Measurements from ENCODE around the gene P4HA2. TPM values are rescaled to one million over a fixed set of nuclear protein-coding genes. Genes with fewer than 3 reads are reported as not detected.

P4HA2 gene
- total and polyA plus RNA-seq, 10 donors: 2.7 to 38.1 (median 12.9) TPM

DNA sequence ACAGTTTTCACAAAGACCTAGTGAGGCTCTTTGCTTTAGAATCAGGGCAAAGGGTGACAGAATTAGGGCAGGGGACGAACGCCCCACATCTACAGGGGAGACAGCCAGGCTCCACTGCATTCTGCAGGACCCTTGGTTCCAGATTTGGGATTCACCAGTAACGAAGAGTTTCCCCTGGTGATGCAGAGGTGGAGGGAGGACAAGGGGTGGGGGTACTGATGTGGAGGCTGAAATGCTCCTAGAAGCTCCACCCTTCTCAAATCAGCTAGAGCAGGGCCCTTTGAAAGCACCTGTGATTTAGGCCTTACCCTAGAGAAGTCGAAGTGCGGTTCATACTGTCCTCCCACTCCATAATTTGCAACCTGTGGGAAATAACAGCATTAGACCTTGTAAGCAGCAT is 29.1 kb downstream of the P4HA2 start:
- Histone ChIP-seq H3K27me3 (replicated peaks in 1 of 7) (no peaks in the 10 kb centered on the region), H3K4me3 (no peak overlapping the region), H3K4me1 (no peaks in the 10 kb centered on the region), H3K36me3 (peaks cover 0 to 57% (median 0%) of the 10 kb centered on the region in 6 donors), H3K27ac (no peak overlapping the region), H3K9me3 (no peaks in the 10 kb centered on the region)
- WGBS, 5 donors: 83 to 97% (median 94%) methylated on average over 5 of the region's 5 CpGs
- intact Hi-C loops (cut with DNase I; ENCODE audit: low total_unique reads): no loop called here
- DNase-seq: no peak
- TF ChIP-seq POLR2A (IDR thresholded peaks at IDR 0.05) (no peak), POLR2AphosphoS5 (IDR thresholded peaks at IDR 0.05) (no peak)
- TF ChIP-seq, protein P1, sequence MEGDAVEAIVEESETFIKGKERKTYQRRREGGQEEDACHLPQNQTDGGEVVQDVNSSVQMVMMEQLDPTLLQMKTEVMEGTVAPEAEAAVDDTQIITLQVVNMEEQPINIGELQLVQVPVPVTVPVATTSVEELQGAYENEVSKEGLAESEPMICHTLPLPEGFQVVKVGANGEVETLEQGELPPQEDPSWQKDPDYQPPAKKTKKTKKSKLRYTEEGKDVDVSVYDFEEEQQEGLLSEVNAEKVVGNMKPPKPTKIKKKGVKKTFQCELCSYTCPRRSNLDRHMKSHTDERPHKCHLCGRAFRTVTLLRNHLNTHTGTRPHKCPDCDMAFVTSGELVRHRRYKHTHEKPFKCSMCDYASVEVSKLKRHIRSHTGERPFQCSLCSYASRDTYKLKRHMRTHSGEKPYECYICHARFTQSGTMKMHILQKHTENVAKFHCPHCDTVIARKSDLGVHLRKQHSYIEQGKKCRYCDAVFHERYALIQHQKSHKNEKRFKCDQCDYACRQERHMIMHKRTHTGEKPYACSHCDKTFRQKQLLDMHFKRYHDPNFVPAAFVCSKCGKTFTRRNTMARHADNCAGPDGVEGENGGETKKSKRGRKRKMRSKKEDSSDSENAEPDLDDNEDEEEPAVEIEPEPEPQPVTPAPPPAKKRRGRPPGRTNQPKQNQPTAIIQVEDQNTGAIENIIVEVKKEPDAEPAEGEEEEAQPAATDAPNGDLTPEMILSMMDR (IDR thresholded peaks at IDR 0.05 in 8 of 11, conservative IDR thresholded peaks at IDR 0.05 in 3 of 11): no peak

DNA sequence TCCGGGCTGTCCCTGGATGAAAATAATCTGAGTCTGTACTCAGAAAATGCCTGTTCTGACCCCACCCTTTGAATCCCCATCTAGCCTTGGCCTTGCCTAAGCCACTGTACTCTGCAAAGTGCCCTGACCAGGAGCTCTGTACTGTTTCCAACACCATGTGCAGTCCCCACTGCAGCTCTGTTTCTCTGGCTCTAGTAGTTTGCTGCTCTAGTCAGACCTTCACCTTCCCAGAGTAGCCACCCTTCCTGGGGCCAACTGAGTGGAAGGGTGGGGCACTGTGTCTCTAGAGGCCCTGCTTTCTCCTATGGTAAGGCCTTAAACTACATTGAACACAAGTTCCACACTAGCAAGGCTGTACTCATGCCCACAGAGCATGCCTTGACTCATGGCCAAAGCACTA is 31.9 kb downstream of the P4HA2 start:
- TF ChIP-seq, protein P1 (IDR thresholded peaks at IDR 0.05 in 8 of 11, conservative IDR thresholded peaks at IDR 0.05 in 3 of 11): no peak
- TF ChIP-seq POLR2A (IDR thresholded peaks at IDR 0.05) (no peak), POLR2AphosphoS5 (IDR thresholded peaks at IDR 0.05) (no peak)
- no peaks in the 10 kb centered on the region for H3K4me1 ChIP-seq
- H3K9me3 ChIP-seq: no peaks in the 10 kb centered on the region
- H3K27ac ChIP-seq: no peak overlapping the region
- no peak overlapping the region for H3K4me3 ChIP-seq
- DNase-seq: no peak
- intact Hi-C loops (cut with DNase I; ENCODE audit: low total_unique reads): no loop called here
- peaks cover 0 to 50% (median 0%) of the 10 kb centered on the region in 6 donors for H3K36me3 ChIP-seq
- 86 to 100% (median 92%) methylated on average over 1 of the region's 1 CpG for WGBS, 5 donors
- no peaks in the 10 kb centered on the region for H3K27me3 ChIP-seq (replicated peaks in 1 of 7)

DNA sequence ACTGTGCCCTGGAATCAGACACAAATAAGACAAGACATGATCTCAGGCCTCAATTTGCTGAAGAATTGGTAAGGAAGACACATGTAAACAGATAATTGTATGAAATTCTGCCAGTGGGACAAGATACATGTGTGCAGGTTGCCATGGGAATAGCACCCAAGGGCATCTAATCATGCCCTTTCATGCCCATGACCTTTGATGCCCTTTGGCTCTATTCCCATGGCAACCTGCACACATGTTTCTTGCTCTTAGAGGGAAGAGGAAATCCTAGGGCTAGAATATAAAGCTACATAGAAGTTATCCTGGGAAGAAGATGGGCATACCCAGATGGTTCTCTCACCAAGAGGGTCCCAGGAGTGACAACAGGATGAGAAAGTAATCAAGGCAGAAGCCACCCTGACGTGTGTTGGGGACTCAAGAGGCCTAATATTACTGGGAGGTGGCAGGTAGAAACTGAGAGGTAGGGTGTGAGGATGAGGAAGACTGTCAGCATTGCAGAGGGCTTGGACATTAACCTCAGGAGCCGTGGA is 34.4 kb downstream of the P4HA2 start:
- H3K4me3 ChIP-seq: no peak overlapping the region
- intact Hi-C loops (cut with DNase I; ENCODE audit: low total_unique reads): no loop called here
- H3K27me3 ChIP-seq (replicated peaks in 1 of 7): no peaks in the 10 kb centered on the region
- no peaks in the 10 kb centered on the region for H3K9me3 ChIP-seq
- H3K4me1 ChIP-seq: no peaks in the 10 kb centered on the region
- no peak overlapping the region for H3K27ac ChIP-seq
- 67 to 79% (median 77%) methylated on average over 2 of the region's 2 CpGs for WGBS, 5 donors
- TF ChIP-seq, protein P1 (IDR thresholded peaks at IDR 0.05 in 8 of 11, conservative IDR thresholded peaks at IDR 0.05 in 3 of 11): no peak
- TF ChIP-seq POLR2A (IDR thresholded peaks at IDR 0.05): no peak
- TF ChIP-seq POLR2AphosphoS5 (IDR thresholded peaks at IDR 0.05): no peak
- DNase-seq: no peak
- peaks cover 0 to 31% (median 0%) of the 10 kb centered on the region in 6 donors for H3K36me3 ChIP-seq

DNA sequence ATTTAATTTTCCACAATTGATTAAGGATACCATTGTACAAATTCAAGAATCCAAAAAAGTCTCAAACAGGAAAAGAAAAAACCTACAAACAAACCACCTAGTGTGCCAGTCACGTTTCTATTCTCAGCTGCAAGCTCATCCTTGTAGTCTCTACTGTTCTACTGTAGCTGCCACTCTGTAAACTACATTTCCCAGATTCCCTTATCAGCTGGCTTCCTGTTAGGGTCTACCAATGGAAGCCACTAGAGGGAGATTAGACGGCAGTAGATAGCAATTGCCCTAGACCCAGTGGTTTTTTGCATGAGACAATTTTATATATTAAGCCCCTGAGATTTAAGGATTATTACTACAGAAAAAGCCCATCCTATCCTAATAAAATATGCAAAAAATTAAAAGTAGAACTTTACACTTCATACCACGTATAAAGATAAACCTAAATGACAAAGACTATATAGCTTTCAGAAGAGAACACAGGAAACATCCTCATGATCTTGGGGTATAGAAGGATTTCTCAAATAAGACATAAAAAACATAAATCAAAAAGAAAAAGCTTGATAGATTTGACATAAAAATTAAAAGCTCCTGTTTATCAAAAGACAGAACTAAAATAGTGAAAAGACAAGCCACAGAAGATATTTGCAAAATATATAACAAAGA is 37.4 kb downstream of the P4HA2 start:
- Histone ChIP-seq H3K27me3 (replicated peaks in 1 of 7) (no peaks in the 10 kb centered on the region), H3K9me3 (no peaks in the 10 kb centered on the region), H3K4me1 (no peaks in the 10 kb centered on the region), H3K4me3 (no peak overlapping the region), H3K27ac (no peak overlapping the region), H3K36me3 (peaks cover 0 to 19% (median 0%) of the 10 kb centered on the region in 6 donors)
- intact Hi-C loops (cut with DNase I; ENCODE audit: low total_unique reads): no loop called here
- TF ChIP-seq, protein P1 (IDR thresholded peaks at IDR 0.05 in 8 of 11, conservative IDR thresholded peaks at IDR 0.05 in 3 of 11): peak in 10 of 11 experiments; percentile 50 to 81 (median 66)
- TF ChIP-seq POLR2AphosphoS5 (IDR thresholded peaks at IDR 0.05): no peak
- DNase-seq: no peak
- 6 to 10% (median 8%) methylated on average over 3 of the region's 3 CpGs for WGBS, 5 donors
